Type B pancreatic cell (in vitro differentiated cells): ENCODE measurements around the gene IKBIP. TPM values are rescaled to one million over a fixed set of nuclear protein-coding genes. Genes with fewer than 3 reads are reported as not detected.
"Not testable (repeated sequence)": the region's sequence is repeated elsewhere in the genome, so short reads cannot be mapped to it uniquely, and the experiment has no call there.

Source experiments
- DNase-seq: peaks from one replicate; pipeline ENCODE4 v3.0.0; 2021; ENCODE audit warnings: mixed read lengths; ENCODE audit not compliant: unreplicated experiment; ENCODE audit errors: extremely low spot score
- H3K27ac Mint-ChIP-seq: 2 replicates; pipeline ENCODE4 v1.8.0; 2021; ENCODE audit warnings: mild to moderate bottlenecking, mixed read lengths
- H3K27me3 Mint-ChIP-seq: 2 replicates; pipeline ENCODE4 v1.8.0; 2021; ENCODE audit warnings: mixed read lengths
- H3K36me3 Mint-ChIP-seq: 2 replicates; pipeline ENCODE4 v1.8.0; 2021; ENCODE audit warnings: mixed read lengths
- H3K4me1 Mint-ChIP-seq: one replicate; pipeline ENCODE4 v1.8.0; 2021; ENCODE audit warnings: mixed read lengths; ENCODE audit not compliant: unreplicated experiment
- H3K4me3 Mint-ChIP-seq: 2 replicates; pipeline ENCODE4 v1.8.0; 2021; ENCODE audit warnings: mild to moderate bottlenecking, mixed read lengths
- H3K9me3 Mint-ChIP-seq: 2 replicates; pipeline ENCODE4 v1.8.0; 2021; ENCODE audit warnings: mixed read lengths
- CTCF ChIP-seq: fragments of 200-600 bp; sonication (generic); conservative IDR thresholded peaks from 2 replicates; pipeline ENCODE4 v1.5.0; 2021; ENCODE audit warnings: antibody characterized with exemption, mild to moderate bottlenecking
- total RNA-seq: library from RNA; stranded (reverse); gene quantifications from 2 replicates; pipeline ENCODE4 v1.2.1, GENCODE V29; 2021; ENCODE audit warnings: low replicate concordance

The IKBIP gene
- total RNA-seq, 1 donor from 2014 or later = 16.7 TPM

DNA sequence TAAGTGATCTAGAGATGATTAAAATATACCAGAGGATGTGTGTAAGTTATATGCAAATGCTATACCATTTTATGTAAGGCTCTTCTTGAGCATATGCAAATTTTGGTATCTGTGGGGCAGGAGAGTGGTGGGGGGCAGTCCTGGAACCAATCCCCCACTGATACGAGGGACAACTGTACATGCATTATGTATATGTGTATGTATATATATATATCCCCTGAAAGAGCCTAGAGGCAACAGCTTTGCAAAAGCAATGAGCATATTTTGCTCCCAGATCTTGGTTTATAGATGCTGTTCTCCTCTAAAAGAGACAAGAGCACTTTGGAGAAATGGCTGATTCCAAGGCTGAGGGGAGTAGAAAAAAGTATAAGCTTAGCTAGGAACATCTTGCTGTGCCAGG is 63.5 kb downstream of the IKBIP start:
- Mint-ChIP-seq H3K27me3 (no peaks in the 10 kb centered on the region), H3K4me1 (no peaks in the 10 kb centered on the region), H3K4me3 (no peak overlapping the region), H3K9me3 (no peaks in the 10 kb centered on the region), H3K36me3 (no peaks in the 10 kb centered on the region), H3K27ac (no peak overlapping the region)
- TF ChIP-seq CTCF = no peak
- DNase-seq = no peak

DNA sequence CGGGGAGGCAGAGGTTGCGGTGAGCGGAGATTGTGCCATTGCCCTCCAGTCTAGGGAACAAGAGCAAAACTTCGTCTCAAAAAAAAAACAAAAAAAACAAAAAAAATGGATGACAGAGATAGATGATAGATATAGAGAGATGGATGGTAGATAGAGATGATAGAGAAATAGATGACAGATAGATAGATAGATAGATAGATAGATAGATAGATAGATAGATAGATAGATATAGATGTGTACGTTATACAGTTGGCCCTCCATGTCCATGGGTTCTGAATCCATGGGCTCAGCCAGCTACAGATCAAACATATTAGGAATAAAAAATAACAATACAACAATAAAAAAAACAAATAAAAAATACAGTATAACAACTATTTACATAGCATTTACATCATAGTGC is 63.9 kb downstream of the IKBIP start:
- H3K36me3 Mint-ChIP-seq = no peaks in the 10 kb centered on the region
- no peaks in the 10 kb centered on the region for H3K27me3 Mint-ChIP-seq

GRCh38 chr12:98579835-98580234 is 64.8 kb downstream of the IKBIP start:
- Mint-ChIP-seq H3K4me3 (no peak overlapping the region), H3K4me1 (no peaks in the 10 kb centered on the region), H3K36me3 (no peaks in the 10 kb centered on the region), H3K27ac (no peak overlapping the region), H3K27me3 (no peaks in the 10 kb centered on the region), H3K9me3 (no peaks in the 10 kb centered on the region)
- DNase-seq = no peak
- no peak for TF ChIP-seq CTCF

More for the DNA sequence above, 63.9 kb downstream of the IKBIP start:
- Mint-ChIP-seq H3K4me3 (no peak overlapping the region), H3K4me1 (no peaks in the 10 kb centered on the region), H3K9me3 (no peaks in the 10 kb centered on the region), H3K27ac (no peak overlapping the region)
- DNase-seq = no peak
- TF ChIP-seq CTCF = no peak

DNA sequence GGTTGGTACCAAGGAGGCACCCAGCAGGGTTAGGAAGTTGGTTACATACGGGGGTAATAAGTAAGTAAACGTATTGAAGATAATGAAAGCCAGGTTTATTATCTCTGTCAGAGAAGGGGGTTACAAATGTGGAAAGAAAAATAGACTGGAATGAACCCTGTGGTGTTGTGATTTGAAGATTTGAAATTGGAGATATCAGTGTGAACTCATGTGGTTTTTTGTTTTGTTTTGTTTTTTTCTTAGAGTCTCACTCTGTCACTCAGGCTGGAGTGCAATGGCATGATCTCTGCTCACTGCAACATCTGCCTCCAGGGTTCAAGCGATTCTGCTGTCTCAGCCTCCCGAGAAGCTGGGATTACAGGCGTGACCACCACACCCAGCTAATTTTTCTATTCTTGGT is 65.2 kb downstream of the IKBIP start:
- Mint-ChIP-seq H3K4me1 (no peaks in the 10 kb centered on the region), H3K36me3 (no peaks in the 10 kb centered on the region), H3K27ac (no peak overlapping the region), H3K4me3 (no peak overlapping the region), H3K9me3 (no peaks in the 10 kb centered on the region), H3K27me3 (no peaks in the 10 kb centered on the region)
- TF ChIP-seq CTCF = no peak
- DNase-seq = no peak

DNA sequence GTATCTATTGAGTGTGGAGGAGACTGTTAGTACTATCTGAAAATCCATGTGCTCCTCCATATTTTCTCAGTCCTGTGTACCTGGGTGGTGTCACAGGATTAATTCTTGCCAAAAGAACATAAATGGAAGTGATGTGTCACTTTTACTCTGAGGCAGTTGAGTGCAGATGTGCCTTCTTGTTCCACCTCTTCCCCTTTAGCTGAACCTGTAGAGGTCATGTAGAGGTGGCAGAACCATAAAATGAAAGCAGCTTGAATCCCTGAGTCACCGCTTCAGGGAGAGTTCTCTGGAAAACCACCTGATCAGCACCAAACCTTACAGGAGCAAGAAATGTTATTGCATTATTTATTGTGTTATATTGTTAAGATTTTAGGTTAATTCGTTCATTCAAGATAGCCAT is 65.8 kb downstream of the IKBIP start:
- Mint-ChIP-seq H3K9me3 (no peaks in the 10 kb centered on the region), H3K27ac (peak overlapping the region; percentile 29), H3K4me1 (no peaks in the 10 kb centered on the region), H3K27me3 (no peaks in the 10 kb centered on the region), H3K36me3 (no peaks in the 10 kb centered on the region), H3K4me3 (no peak overlapping the region)
- no peak for TF ChIP-seq CTCF
- no peak for DNase-seq

GRCh38 chr12:98578392-98578791 is 66.2 kb downstream of the IKBIP start:
- TF ChIP-seq CTCF = no peak
- DNase-seq = no peak
- H3K9me3 Mint-ChIP-seq = no peaks in the 10 kb centered on the region
- H3K4me3 Mint-ChIP-seq = no peak overlapping the region
- H3K27me3 Mint-ChIP-seq = no peaks in the 10 kb centered on the region
- H3K27ac Mint-ChIP-seq = peak overlapping the region; percentile 29
- H3K4me1 Mint-ChIP-seq = no peaks in the 10 kb centered on the region
- no peaks in the 10 kb centered on the region for H3K36me3 Mint-ChIP-seq

- not testable (repeated sequence) for H3K4me1 Mint-ChIP-seq, H3K9me3 Mint-ChIP-seq, H3K27me3 Mint-ChIP-seq, H3K4me3 Mint-ChIP-seq, DNase-seq, H3K36me3 Mint-ChIP-seq, H3K27ac Mint-ChIP-seq
Observed at GRCh38 chr12:98576795-98577194, 67.8 kb downstream of the IKBIP start.
